LNCaP clone FGC (cell line): ENCODE results near the gene KRT24.

Source experiments
- DNase-seq: peaks from one replicate; pipeline ENCODE4 v3.0.0-alpha.2; 2011; ENCODE audit warnings: low read depth
- H3K4me3 ChIP-seq: 2 replicates; pipeline ENCODE4 v1.5.1; 2011; ENCODE audit warnings: mild to moderate bottlenecking, low read depth, low read length, control low read depth
- CTCF ChIP-seq: IDR thresholded peaks from 2 replicates; pipeline ENCODE4 v1.5.1; 2012; ENCODE audit warnings: mild to moderate bottlenecking; ENCODE audit not compliant: control insufficient read depth, insufficient read depth; ENCODE audit errors: extremely low read depth

KRT24 gene

DNA sequence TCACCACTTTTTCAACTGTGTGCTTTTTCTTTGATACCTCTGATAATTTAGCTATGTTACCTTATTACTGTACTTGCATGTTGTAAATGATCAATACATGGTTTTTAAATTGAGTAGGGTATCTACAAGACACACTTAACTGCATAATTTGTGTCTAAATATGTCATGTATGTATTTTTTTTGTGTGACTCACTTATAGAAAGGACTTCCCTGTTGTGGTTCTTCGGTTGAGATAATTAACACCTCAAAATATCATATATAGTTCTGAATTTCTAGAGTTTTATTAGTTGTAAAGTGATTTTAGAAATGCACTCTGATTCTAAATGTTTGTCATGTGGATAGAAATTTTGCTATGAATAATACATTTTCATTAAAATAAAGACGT, 24.0 kb downstream of the KRT24 start:
- no peak for DNase-seq
- no peak overlapping the region for H3K4me3 ChIP-seq
- no peak for TF ChIP-seq CTCF

DNA sequence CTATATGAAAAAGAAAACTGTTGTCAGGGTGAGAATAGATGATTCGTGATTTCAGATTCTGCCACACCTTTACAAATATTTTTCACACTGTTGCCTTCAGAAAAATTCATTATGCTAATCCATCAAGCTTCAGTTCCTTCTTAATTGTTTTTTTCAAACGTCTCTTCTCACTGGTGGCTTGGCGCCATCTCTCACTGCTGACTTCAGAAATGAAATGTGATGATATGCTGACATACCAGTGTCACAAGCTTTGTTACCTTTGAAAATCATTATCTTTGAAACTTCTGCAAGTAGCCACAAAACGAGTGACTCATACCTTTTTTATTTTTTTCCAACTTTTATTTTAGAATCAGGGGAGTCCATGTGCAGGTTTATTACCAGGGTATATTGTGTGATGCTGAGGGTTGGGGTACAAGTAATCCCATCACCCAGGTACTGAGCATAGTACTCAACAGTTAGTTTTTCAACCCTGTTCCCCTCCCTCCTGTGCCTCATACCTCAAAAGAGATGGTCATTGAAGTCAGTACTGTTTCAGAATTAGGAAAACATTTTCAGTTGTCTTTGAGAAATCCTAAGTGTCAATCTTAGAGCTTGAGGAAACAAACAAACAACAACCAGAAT, 24.5 kb downstream of the KRT24 start:
- no peak overlapping the region for H3K4me3 ChIP-seq
- TF ChIP-seq CTCF, result no peak
- no peak for DNase-seq

- no peak overlapping the region for H3K4me3 ChIP-seq
- no peak for DNase-seq
- no peak for TF ChIP-seq CTCF
Observed at GRCh38 chr17:40675905-40676304, 27.6 kb downstream of the KRT24 start.

GRCh38 chr17:40672654-40673053, 30.9 kb downstream of the KRT24 start:
- no peak for TF ChIP-seq CTCF
- no peak for DNase-seq
- no peak overlapping the region for H3K4me3 ChIP-seq

GRCh38 chr17:40671282-40671681, 32.3 kb downstream of the KRT24 start:
- no peak for TF ChIP-seq CTCF
- H3K4me3 ChIP-seq, result no peak overlapping the region
- no peak for DNase-seq

DNA sequence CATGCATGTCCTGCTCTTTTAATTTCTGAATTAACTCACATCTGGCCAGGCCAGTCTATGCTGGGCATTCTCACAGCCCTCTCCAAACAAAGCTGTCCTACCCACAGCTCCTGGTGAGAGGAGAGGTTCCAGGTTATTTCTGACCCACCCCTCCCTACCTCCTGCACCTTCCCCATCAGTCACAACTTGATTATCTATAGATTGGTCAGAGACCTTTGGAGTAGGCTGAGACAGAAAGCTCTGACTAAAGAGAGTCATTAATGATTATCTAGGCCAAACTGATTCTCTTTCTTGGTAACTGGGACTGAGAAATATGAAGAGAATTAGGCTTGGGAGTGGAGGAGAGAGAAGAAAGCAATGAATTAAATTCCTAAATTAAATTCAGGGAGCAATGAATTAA, 37.2 kb downstream of the KRT24 start:
- no peak overlapping the region for H3K4me3 ChIP-seq
- no peak for TF ChIP-seq CTCF
- no peak for DNase-seq
